Stimulated activated CD8-positive, alpha-beta memory T cell treated with anti-CD3 and anti-CD28 coated beads, Interleukin-2, amount 100 ng/mL, for 1 hour (primary cell): ENCODE data around the gene PER1.
"Not testable (repeated sequence)": the region's sequence is repeated elsewhere in the genome, so short reads cannot be mapped to it uniquely, and the experiment has no call there.

Experiments
- DNase-seq, 2 donors: peaks; one replicate each; pipeline ENCODE4 v3.0.0-alpha.2; 2020; ENCODE audit warnings: low read depth in 2 of 2

PER1 gene

DNA sequence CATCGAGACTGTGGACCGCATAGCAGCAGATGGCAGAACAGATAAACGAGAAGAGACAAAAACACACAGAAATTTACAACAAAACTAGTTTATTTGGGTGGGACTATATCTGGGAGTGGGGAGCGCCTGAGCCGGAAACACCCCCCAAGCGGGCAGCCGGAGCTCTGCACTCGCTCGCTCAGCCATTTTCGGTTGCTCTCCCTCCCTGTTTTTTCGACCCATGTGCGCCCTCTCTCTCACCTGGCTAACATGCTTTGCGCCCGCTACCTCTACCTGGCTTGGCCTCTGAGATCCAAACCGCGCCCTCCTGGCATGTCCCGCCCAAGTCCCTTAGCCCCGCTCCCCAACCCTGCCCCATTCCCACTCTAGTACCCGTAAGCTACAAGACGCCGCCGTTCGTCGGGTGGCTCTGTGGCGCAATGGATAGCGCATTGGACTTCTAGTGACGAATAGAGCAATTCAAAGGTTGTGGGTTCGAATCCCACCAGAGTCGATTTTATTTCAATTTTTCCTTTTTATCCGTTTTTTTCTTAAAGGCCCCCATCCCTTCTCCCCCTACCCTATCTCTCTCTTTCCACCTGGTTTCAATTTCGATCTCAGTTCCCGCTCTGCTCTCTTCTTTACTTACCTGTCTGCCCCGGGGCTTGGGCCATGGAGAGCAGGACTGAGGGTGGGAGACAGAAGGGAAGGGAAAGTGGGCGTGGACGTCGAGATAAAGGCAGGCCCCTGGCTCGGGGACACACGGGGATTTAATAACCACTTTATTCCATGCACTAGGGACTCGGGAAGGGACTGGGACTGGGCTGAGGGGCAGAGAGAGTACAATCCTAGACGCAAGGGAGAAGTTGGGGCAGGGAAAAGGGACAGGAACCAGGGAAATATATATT is 31.4 kb downstream of the PER1 start:
- DNase-seq = no peak

DNA sequence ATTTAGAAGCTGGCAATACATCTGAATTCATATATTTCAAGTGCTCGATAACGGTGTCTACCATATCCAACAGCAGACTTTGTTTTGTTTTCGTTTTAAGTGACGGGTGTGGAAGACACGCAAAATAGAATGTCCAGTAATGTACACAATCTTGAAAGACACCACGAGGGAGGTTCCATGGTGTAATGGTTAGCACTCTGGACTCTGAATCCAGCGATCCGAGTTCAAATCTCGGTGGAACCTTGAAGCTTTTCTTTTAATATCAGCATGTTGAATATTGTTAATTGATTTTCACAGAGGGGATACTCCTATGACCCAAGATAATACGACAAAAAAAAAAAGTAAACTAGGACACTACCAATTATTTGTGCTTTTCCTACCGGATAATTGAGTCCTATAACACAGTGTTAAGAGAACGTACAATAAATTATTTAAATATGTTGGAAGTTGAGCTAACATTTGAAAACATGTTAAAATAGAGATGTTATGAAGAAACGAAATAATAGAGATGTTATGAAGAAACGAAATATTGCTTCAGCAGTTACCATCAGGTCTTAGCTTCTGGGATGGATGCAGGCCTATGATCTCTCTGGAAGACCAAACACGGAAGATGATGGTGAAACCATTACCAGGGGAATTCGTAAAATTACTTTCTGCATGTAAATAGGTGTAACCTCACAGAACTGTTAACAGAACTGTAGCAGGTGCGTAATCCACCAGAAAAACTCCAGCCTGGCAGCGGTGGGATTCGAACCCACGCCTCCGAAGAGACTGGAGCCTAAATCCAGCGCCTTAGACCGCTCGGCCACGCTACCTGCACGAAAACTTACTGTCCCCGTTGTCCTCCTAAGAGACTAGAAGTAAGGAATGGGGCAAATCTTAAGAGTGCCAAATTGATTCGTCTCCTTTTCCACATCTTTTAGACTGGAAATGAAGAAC is 32.4 kb downstream of the PER1 start:
- peak; percentile 61 to 62 for DNase-seq

DNA sequence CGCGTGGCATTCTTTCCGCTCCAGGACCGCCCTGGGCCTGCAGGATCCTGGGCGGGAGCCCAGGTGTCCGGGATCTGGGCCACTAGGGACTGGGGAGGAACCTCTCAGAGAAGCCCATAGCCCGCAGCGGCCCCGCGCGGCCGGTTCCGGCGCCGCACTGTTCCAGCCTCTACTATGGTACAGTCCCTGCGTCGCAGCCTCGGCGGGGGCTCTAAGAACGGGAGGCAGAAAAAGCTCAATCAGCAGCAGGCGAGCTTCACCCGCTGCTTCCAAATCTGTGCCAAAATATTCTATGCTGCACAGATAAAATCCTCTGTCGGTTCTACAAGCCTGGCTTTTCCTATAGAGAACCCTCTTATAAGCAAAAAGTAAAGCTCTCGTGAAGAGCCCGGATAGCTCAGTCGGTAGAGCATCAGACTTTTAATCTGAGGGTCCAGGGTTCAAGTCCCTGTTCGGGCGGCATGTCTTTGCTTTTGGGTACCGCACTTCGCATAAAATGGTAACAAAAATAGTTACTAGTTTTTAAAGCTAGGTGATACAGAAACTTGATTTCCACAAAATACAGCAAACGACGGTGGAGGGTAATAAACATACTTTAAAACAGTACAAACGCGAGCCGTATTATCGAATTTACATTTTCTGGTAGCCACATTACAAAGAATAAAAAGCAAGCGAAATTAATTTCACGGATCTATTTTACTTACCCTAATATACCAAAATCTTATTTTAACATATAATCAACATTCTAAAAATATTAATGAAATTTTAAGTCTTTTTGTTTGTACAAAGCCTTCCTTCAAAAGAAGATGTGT is 33.2 kb downstream of the PER1 start:
- DNase-seq = peak; percentile 62 to 75

DNA sequence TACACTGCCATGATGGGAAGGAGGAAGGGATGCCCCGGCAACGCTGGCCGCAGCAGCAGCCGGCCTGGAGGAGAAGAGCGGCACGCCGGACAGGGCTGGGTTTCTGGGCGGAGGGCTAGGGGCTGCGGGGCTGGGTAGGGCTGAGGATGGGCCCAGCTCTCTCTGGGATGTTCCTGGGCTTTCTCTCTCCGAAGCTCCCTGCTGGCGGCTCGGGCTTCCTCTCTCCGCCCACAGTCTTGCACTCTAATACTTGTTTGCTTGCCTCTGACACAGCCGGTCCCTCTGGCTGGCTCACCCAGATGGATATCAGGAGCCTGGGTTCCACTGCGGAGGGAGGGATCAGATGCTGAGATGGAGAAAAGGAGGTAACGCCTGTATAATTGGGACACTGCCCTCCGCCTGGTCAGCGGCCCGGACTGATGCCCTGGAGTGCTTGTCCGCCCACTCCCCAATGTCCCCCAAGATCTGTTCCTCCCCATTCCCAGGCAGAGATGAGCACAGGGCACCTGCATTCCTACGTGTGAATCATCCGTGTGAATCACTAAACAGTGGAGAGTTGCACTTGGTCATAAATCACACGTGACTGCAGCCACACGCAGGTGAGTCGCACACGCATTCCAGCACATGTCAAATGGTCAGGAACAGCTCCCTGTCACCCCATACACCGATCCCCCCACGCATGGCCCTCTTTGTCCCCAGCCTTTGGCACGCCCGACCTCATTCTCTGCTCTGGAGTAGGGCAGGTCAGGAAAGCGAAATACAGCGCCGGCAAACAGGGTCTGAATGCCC is 34.0 kb downstream of the PER1 start, which contains the start of gene ALOXE3:
ALOXE3 (minus strand) TSS at position 535 of the 789 bp plus-strand sequence; CDS start at position 11, 524 bp downstream.
- DNase-seq = no peak

DNA sequence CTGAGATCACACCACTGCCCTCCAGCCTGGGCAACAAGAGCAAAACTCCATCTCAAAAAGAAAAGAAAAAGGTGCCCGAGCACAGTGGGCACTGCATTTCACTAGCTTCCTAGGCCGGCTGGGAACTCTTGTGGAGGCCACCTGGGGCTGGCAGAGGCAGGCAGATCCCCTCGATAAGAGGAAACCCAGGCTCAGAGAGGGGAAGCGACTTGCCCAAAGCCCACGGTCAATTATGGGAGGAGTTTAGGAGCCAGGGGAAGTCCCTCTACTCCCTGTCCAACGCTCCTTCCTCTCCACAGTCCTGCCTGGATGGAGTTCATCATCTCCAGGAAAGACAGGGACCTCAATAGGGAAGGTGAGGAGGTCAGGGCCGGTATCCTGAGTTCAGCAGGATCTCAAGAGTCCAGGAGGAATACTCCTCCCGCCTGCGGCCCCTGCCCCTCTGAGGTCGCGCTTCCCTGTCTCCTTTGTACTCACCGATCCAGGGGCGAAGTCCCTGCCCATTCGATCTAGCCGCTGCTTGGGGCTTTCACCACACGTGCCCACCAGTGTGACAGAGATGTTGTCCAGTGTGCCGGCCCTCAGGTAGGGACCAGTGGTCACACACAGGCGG is 34.7 kb downstream of the PER1 start:
- DNase-seq = no peak

DNA sequence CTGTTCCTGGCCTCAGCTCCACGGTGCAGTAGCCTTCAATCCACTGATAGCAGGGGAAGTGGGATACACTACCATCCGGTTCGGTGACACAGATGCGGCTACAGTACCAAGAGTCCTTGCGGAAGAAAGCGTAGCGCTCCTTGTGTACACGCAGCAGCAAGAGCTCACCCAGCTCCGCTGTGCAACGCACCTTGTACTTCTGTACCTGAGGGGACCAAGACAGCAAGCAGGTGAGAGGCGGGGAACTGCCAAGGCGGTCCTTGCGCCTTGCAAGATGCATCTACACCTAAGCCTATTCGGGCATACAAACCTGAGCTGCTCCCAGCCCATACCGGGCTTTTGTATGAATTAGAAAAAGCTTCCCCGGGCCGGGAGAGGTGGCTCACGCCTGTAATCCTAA is 35.4 kb downstream of the PER1 start:
- DNase-seq = no peak

DNA sequence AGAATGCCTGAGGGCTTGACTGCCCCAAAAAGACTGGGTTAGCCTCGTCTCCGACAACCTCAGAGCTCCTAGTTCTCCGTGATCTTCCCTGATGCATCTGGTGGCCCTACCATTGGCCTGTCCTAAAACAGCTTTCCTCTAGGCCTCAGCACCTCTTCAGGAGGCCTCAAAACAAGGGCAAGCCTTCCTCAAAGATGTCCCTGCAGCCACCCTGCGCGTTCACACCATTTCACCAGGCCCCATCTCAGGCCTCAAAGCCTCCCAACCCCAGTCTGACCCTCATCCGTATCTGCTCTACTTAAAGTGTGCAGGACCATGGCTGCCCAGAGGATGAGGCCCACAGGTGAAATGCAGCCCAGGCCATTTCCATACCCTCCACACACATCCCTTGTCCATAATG is 41.3 kb downstream of the PER1 start:
- DNase-seq = no peak

DNA sequence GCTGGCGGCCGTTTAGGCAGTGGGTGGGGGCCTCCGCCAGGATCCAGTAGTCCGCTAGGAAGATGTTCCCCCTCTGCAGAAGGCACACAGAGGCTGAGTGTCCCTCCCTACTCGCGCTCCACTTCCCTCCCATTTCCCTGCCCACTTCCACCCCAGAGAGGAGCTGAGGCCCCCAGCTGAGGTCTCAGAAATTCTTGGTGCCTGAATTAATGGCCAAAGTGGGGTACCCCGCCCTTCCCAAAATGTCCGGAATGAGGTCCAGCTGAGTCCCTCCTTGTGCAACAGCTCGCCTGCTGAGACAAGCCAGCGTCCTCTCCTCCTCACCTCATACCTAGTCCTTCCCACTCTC is 41.8 kb downstream of the PER1 start:
- DNase-seq = no peak

DNA sequence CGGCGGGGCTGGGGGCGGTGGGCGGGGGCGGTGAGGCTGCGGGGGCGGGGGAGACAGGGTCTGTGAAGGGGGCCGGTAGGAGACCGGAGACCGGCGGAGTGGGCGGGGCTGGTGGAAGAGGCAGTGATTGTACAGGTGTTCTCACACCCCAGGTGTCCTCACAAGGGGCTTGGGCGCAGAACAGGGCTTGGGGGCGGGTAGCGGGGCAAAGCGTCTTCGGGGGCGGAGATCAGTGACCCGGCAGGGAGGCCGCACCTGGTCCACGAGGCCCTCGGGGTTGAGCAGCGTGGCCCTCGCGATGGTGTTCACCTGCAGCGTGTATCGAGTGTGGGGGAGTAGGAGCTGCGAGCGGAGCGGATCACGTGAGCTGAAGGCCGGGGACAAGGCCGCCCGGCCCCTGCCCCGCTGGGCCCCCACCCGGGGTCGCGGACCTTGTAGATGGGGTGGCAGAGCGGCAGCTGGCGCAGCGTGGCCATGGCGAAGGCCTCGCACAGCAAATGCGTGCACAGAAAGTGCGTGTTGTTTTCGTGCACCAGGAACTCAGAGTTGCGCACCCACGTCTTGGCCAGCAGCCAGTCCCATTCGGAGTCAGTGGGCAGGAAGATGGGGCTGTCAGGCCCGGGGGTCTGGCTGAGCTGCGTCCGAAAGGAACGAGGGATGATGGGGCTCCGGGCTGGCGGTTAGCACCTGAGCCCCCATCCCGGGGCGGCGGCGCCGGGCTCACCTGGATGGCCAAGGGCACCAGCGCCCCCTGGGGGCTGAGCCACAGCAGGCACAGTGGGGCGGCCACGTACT is 42.3 kb downstream of the PER1 start:
- peak; percentile 57 to 72 for DNase-seq

DNA sequence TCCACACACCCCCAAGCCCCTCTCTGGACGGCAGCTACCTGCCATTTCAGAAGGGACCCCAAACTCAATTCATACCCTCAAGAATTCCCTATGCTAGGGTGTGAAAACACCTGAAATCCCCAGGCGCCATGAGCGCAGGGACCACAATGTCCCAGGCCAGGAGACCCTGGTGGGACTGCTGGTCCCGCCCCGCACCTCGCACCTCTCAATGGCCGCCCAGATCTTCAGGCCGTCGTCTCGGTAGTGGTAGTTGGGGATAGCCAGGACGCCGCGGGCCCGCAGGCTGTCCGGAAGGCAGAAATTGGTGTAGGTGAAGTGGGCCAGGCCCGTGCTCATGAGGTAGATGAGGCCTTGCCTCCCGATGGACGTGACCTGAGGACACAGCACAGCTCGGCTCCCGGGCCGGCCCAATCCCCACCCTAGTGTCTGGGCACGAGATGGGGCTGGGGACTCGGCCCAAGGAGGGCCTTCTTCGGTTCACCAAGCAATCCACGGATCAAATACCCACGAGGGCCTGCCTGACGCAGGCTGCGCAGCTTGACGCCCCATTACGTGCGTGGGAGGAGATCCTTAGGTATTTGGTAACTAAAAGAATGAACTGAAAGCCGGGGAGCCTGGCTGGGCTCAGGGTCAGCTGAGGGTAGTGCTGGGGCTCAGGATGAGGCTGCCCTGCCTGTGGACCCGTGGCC is 43.1 kb downstream of the PER1 start:
- no peak for DNase-seq

DNA sequence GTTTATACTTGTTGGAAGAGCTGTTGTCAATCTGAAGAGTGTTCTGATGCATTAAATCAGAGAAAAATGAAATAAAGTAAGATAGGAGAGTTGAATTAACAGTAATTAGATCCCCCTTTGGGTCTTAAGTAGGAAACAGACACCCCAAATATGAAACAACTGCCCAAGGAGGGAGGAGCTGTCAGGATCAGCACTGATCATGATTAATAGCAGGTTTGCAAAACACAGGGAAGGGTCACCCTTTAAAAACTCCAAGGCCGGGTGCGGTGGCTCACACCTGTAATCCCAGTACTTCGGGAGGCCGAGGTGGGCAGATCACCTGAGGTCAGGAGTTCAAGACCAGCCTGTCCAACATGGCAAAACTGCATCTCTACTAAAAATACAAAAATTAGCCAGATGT is 45.2 kb downstream of the PER1 start:
- not testable (repeated sequence) for DNase-seq

DNA sequence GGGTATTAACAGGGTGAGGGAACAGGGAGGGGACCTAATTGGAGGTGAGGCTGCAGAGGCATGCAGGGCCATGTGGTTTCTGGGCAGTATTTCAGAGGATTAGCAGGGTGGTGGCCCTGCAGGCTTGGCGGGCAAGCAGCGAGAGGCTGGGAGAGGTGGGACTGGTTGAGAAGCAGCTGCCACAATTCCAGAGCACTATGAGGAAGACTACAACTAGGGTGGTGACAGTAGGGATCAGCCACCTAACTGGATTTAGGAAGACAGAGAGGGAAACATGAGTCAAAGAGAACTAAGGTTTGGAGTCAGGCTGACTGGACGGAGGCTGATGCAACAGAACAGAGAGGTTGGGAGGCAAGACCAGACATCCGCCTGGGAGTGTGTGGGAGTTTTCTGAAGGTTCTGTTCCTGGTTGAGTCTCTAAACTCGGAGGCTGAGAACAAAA is 46.2 kb downstream of the PER1 start:
- DNase-seq = no peak

DNA sequence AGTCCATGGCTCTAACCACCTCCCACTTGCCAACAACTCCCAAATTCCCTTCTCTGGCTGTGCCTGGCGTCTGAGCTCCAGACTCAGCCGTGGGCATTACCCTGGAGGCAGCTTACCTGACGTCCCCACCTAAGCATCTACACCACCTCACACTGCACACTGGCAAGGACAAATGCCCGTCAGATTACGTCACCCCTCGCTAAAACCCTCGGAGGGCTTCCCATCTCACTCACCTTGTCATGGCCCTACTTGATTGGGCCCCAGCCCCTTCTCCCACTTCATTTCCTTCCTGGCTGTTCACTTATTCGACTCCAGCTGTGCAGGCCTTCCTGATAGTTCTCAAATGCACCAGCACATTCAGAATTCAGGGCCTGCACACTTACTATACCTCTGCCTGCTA is 47.3 kb downstream of the PER1 start:
- DNase-seq = no peak

DNA sequence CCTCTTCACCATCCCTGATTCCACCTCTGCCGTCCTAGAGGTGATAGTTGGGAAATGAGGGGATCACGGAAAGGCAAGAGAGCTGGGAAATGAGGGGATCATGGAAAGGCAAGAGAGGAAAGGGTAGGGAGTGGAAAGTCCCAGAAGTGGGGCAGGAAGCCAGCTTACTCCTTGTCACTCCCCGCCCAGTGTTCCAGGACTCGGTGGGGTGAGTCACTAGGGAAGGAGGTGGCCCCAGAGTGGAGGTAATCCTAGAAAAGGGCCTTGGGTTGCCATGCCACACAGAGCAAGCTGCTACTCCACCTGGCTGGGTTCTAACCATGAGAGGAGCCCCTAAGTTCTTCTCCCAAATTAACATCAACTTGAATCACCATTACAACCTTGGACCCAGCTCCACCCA is 48.7 kb downstream of the PER1 start:
- no peak for DNase-seq

DNA sequence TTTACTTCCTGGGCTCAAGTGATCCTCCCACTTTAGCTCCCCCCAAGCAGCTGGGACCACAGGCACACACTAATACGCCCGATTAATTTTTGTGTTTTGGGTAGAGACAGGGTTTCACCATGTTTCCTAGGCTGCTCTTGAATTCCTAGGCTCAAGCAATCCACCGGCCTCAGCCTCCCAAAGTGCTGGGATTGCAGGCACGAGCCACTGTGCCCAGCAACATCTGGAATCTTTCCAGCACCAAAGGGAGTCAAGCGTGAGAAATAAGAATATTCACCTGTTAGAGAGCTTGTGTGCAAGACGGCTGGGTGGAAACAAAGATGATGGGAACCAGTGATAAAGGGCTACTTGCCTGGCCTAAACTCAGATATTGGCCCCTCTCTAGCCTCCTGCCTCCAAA is 50.5 kb downstream of the PER1 start:
- DNase-seq = no peak

DNA sequence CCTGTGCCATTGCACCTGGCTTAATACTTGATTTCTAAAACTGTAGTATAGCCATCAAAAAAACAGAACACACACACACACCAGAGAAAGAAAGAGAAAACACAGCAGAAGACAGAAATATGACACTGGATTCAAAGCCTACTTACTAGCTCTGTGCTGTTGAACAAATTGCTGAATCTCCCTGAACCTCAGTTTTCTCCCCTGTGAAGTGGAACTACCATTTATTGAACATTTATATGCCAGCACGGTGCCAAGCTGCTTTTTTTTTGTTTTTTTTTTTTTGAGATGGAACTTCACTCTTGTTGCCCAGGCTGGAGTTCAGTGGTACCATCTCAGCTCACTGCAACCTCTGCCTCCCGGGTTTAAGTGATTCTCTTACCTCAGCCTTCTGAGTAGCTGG is 51.4 kb downstream of the PER1 start:
- no peak for DNase-seq

DNA sequence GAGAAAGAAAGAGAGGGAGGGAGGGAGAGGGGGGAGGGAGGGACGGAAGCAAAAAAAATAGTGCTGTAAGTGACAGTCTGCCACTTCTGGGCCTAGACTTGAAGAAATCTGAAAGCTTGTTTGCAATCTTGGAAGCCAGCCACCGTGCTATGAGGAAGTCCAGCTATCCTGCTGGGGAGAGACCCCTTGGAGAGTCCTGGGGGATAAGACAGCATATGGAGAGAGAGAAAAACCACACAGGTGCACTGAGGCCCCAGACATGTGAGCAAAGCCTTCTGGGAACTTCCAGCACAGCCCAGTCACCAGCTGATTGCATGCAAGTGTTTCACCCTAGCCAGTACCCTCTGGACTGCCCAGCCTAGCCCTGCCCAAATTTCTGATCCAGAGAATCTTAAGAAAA is 52.1 kb downstream of the PER1 start:
- no peak for DNase-seq

DNA sequence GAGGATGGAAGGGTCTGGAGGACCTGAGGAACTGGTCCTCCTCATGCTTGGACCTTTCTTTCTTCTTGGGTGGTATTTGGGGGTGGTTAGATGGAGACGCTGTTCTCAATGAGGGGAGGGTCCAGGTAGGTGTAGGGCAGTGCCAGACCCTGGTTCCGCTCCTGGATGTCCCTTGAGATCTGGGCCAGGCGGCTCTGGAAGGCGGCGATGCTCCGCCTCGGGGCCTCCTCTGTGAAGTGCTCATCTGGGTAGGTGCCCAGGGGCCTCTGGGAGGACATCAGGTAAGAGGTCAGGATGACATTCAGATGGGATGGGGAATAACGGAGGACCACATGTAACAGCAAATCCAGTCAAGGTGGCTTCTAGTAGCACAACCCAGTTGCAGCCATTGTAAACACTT is 55.7 kb downstream of the PER1 start:
- no peak for DNase-seq

DNA sequence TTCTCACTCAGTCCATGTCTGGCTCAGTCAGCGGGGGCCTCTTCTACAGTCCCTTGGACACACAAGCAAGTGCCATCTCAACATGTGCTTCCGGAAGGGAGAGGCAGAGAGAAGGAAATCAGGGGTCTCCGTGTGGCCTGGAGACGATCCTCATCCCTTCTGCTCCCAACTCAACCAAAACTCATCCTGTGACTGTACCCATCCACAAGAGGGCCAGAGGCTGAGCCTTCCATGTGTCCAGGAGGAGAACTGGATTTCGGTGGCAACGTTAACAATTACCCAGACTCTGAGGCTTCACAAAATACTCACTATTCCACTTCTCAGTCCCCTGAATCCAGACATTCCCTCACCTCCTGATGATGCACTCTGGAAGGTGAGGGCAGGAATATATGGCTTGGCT is 56.8 kb downstream of the PER1 start:
- no peak for DNase-seq
